HCT116 (cell line): Measurements from ENCODE around the gene NAA80.

Experiments
- EZH2 ChIP-seq: fragments of 200-600 bp; sonication (generic); IDR thresholded peaks from 2 replicates; pipeline ENCODE4 v1.6.1; 2017; ENCODE audit warnings: antibody characterized with exemption, mixed run types
- MAX ChIP-seq: IDR thresholded peaks from 2 replicates; pipeline ENCODE4 v1.6.1; 2012
- POLR2AphosphoS5 ChIP-seq: IDR thresholded peaks from 2 replicates; pipeline ENCODE4 v1.6.1; 2011; ENCODE audit warnings: mild to moderate bottlenecking, low read depth, low read length, moderate library complexity
- RAD21 ChIP-seq: IDR thresholded peaks from 2 replicates; pipeline ENCODE4 v1.6.1; 2012; ENCODE audit warnings: low read depth, mild to moderate bottlenecking
- YY1 ChIP-seq: IDR thresholded peaks from 2 replicates; pipeline ENCODE4 v1.6.1; 2011; ENCODE audit warnings: low read length, low read depth, moderate library complexity, mild to moderate bottlenecking; ENCODE audit not compliant: insufficient replicate concordance; ENCODE audit errors: extremely low read depth
- TF ChIP-seq, protein P1 (sequence below), 3 experiments: fragments of 200-600 bp in 1 of 3; sonication (generic) in 1 of 3; IDR thresholded peaks in 2 of 3; conservative IDR thresholded peaks in 1 of 3; 2 replicates each; pipeline ENCODE4 v1.5.1; 2012 to 2017; ENCODE audit warnings: low read depth in 2 of 3, low read length in 2 of 3, antibody characterized with exemption in 1 of 3, borderline replicate concordance in 1 of 3, control low read depth in 1 of 3, mild to moderate bottlenecking in 1 of 3, mixed read lengths in 1 of 3, mixed run types in 1 of 3, moderate library complexity in 1 of 3; ENCODE audit not compliant: insufficient read depth in 1 of 3

- TF ChIP-seq, protein P1, sequence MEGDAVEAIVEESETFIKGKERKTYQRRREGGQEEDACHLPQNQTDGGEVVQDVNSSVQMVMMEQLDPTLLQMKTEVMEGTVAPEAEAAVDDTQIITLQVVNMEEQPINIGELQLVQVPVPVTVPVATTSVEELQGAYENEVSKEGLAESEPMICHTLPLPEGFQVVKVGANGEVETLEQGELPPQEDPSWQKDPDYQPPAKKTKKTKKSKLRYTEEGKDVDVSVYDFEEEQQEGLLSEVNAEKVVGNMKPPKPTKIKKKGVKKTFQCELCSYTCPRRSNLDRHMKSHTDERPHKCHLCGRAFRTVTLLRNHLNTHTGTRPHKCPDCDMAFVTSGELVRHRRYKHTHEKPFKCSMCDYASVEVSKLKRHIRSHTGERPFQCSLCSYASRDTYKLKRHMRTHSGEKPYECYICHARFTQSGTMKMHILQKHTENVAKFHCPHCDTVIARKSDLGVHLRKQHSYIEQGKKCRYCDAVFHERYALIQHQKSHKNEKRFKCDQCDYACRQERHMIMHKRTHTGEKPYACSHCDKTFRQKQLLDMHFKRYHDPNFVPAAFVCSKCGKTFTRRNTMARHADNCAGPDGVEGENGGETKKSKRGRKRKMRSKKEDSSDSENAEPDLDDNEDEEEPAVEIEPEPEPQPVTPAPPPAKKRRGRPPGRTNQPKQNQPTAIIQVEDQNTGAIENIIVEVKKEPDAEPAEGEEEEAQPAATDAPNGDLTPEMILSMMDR (IDR thresholded peaks at IDR 0.05 in 2 of 3, conservative IDR thresholded peaks at IDR 0.05 in 1 of 3; ENCODE audit: borderline replicate concordance in 1 of 3, insufficient read depth in 1 of 3, low read depth in 2 of 3, low read length in 2 of 3) = no peak
- TF ChIP-seq EZH2 = no peak
- TF ChIP-seq YY1 = no peak
- TF ChIP-seq RAD21 = no peak
- TF ChIP-seq POLR2AphosphoS5 = no peak
- no peak for TF ChIP-seq MAX
Observed at GRCh38 chr3:50255251-50255615, 44.0 kb downstream of the NAA80 start.
